CD4-positive, alpha-beta T cell treated with Interleukin-15 for 1 hour (primary cell): ENCODE results near the gene PAM16.
A peak's percentile ranks its signal among the peaks of the same experiment; 100 is the strongest.

ENCODE experiments used
- DNase-seq: peaks from one replicate; pipeline ENCODE4 v3.0.0-alpha.2; 2020

The PAM16 gene

GRCh38 chr16:4370570-4371356 lies 19.6 kb upstream of the PAM16 start:
- DNase-seq, result no peak

DNA sequence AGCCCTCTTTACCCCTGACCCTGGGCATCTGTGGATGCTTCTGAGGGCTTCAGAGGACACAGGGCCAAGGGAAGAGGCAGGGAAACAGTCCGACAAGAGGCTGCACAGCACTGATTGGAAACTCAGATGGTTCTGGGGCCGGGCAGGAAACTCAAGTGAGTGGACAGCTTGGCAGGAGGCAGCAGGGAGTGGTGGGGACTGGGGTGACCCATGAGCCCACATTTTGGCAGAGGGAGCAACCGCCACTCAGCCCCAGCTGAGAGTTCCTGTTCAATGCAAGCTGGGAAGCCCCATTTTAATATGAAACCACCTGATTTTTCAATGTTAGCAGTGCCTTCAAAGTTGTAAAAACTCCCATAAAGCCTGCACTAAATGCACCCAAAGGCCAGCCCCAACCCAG lies 19.0 kb upstream of the PAM16 start:
- DNase-seq, result no peak

DNA sequence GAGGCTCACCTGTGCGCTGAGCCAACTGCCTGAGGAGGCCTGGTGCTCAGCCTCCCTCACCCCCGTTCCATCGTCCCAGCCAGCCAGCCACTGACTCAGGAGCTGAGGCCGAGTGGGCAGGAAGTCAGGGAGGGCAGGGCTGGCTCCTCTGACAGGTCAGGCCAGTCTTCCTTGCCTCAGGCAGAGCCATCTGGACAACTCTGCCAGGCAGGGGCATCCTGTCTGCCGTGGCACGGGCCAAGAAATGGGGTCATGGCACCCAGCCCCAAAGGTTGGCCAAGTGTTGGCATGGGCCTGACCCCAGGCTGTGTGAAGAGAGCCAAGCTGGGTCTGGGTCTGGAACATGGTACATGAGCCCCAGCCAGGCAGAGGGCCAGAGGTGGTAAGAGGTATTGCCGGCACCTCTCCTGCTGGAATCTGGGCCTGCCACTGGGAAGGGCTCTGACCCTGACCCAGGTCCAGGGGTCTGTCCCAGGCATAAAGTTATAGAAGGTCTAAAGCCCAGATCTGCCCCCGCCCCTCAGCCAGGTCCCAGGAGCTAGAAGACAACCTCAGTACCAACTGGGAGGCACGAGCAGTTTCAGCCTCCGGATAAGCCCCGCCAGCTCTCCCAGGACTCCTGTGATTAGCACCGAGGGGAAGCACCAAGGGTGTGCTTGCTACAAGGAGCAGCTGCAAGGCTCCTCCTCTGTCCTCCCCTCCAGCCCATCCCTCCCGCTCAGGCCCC lies 18.0 kb upstream of the PAM16 start:
- no peak for DNase-seq

DNA sequence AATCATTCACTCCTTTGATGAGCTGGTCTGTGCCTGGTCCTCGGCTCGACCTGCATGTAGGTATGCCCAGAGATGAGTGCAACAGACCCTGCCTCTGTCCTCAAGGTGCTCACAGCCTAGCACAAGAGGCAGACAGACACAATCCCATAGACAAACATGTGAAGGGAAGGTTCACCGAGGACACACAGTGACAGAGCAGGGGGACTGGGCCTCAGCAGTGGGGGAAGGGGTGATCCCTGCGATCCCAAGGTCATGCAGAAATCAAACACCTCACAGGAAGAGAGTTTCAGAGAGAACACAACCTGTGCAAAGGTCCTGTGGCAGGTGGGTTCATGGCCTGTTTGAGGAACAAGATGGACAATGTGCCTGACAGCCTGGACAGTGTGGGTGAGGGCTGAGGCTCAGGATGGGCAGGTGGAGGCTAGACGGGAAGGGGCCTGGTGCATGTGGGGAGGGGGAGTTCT lies 16.3 kb upstream of the PAM16 start:
- DNase-seq, result no peak

DNA sequence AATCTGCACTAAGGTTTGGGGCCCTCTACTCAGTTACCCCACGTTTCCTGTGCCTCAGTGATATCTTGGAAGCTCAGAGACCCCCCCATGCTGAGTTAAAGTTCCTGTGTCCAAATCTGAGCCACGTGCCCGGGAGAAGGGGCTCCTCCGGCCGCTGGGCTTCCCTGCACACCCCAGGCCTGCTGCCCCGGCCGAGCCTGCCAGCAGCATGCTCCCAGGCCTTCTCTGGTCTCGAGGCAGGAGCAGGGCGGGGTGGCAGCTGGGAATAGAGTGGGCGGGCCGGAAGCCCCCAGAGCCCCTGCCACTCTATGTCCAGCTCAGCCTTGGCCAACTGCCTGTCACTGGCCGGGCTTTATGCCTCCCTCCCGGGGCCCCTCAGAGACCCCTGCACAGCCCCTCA lies 14.9 kb upstream of the PAM16 start:
- DNase-seq, result no peak

GRCh38 chr16:4365615-4366014 lies 14.5 kb upstream of the PAM16 start:
- no peak for DNase-seq

- peak; percentile 62 for DNase-seq
These were observed 13.9 kb upstream of the PAM16 start for GRCh38 chr16:4365014-4365406.

DNA sequence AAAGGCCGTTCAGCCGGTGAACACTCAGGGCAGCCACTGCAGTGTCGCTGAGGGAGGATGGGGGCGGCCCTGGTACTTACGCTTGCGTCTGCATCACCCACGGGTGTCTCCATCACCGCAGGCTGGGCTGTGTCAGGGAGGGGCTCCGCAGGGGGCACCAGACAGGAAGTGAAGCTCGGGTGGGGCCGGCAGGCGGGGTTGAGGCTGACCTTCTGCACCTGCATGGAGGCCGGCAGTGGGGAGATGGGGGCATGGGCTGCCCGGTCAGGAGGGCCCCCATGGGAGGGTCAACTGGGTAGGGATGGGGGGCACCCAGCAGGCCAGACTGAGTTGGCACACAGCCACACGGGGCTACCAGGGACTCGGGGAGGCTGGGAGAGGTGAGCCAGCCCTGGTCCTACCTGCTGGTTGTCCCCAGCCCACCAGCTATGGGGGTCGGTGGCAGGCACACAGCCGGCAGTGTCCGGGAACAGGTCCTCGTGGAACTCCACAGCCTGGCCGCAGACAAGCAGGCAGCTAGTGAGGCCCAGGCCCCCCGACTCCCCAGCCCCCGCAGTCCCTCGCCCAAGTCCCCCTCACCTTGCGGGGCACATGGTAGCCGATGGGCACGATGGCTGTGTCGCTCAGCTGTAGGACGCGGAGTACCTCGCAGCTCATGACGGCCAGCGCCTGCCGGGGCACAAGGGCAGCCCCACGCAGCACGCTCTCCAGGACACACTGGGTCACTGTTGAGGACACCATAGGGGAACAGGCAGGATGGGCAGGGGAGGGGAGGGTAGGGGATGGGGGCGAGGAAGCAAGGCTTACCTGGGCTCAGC lies 13.3 kb upstream of the PAM16 start:
- DNase-seq, result no peak

GRCh38 chr16:4362476-4363135 lies 11.5 kb upstream of the PAM16 start:
- no peak for DNase-seq

DNA sequence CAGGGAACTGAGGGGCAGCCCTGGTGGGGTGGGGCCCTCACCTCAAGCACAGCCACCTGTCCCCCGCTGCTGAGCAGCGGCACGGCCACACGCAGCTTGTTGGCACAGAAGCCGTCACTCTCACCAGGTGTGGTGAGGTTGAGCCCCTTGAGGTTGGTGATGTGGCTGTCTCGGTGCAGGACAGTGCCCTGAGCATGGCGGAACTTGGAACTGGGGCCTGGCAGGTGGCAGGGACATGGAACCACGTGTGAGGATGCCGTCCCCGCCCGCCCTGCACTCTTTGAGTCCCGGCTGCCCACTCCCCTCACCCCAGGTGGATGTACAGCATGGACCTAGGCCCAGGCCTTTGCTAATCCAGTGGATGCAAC lies 10.8 kb upstream of the PAM16 start:
- no peak for DNase-seq

DNA sequence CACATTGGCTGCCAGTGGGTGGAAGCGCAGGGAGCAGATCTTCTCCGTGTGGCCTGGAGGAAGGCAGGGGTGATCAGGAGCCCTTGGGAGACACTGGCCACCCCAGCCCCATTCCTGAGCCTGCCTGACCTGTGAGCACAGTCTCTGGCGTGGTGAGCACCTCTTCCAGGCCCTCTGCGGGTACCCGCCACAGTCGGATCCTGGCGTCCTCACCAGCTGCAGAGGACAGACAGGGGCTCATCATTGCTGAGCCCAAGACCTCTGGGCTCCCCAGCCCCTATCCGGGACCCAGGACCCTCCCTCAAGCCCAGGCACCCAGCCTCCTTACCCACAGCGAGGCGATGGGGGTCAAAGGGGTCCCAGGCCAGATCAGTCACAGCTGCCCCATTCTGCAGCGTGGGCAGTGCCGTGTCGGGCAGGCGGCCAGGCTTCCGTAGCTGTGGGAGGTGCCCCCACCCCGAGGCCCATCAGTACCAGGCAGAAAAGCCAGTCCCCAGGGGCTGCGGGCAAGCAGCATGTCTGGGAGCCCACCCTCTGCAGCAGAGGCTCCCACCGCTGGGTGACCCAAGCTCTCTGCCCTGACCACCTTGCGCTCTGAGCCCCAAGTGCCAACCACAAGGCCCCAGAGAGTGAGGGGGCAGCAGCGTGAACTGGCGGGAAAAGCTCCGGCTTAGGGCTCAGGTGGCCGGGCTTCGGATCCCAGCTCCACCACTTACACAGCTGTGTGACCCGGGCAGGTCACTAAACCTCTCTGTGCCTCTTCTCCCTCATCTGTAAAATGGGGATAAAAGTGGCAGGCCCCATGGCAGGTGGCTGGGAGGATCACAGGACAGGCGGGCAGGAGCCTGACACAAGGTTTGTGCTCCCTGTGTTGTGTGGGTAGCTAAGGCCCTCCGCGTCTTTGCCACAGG lies 10.2 kb upstream of the PAM16 start:
- DNase-seq, result no peak

GRCh38 chr16:4360538-4361021 lies 9.5 kb upstream of the PAM16 start:
- no peak for DNase-seq

- DNase-seq, result no peak
These were observed 8.8 kb upstream of the PAM16 start for GRCh38 chr16:4359914-4360313.

DNA sequence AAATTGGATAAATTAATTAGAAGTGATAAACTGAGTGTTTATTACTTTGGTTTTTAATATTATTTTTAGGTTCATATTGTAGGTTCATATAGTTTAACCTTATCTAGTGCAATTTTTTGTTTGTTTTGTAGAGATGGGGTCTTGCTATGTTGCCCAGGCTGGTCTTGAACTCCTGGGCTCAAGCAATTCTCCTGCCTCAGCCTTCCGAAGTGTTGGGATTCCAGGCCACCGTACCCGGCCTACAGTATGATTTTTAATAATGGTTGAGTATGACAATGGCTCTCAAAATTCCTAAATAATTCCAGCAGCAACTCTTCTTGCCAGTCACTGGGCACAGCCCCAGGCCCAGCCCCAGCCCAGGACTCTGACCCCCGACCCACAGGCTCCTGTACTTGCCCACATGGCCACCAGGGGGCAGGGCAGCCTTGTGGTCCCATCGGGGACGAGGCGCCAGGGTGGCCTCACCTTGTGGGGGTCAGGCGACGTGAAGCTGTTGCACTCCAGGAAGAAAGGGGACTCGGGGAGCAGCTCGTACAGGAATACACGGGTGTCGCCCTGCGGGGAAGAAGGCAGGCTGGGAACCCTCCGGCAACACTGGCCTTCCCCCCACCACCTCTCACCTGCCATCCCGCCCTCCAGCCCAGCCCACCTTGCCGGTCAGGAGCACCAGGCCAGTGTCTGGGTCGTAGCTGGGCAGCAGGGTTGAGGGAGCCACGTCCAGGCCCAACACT lies 7.9 kb upstream of the PAM16 start:
- DNase-seq, result peak; percentile 46

- no peak for DNase-seq
These were observed 7.1 kb upstream of the PAM16 start for GRCh38 chr16:4358236-4358635.

GRCh38 chr16:4356820-4357219 lies 5.7 kb upstream of the PAM16 start:
- no peak for DNase-seq

- DNase-seq, result no peak
These were observed 3.6 kb upstream of the PAM16 start for GRCh38 chr16:4354512-4355409.

DNA sequence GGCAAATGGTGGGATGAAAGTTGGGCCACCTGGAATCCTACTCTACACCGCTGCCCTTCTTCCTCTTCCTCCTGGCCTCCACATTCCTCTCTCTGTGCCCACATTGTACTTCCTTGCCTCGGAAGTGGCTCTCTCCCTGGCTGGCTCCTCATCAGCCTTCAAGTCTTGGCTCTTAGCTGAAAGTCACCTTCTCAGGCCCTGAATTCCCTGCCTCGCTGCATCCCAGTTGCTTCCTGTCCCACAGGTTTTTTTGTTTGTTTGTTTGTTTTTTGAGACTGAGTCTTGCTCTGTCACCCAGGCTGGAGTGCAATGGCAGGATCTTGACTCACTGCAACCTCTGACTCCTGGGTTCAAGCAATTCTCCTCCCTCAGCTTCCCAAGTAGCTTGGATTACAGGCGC lies 2.6 kb upstream of the PAM16 start:
- DNase-seq, result no peak

DNA sequence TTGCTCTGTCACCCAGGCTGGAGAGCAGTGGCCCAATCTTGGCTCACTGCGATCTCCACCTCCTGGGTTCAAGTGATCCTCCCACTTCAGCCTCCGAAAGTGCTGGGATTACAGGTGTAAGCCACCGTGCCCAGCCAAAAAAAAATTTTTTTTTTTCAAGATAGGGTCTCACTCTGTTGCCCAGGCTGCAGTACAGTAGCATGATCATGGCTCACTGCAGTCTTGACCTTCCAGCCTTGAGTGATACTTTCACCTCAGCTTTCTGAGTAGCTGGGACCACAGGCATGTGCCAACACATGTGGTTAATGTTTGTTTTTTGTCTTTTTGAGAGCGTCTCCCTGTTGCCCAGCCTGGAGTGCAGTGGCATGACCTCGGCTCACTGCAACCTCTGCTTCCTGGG lies 1.7 kb upstream of the PAM16 start:
- no peak for DNase-seq

DNA sequence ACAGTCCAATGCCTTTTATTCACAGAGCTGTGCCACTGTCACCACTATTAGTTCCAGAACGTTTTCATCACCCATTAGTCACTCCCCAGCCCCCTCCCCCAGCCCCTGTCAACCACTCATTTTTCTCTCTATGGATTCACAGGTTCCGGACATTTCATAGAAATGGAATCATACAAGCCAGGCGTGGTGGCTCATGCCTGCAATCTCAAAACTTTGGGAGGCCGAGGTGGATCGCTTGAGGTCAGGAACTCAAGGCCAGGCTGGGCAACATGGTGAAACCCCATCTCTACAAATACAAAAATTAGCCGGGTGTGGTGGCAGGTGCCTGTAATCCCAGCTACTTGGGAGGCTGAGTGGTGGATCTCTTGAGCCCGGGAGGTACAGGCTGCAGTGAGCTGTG lies 759 bp upstream of the PAM16 start:
- DNase-seq, result no peak
